ENCODE results near the gene PAQR6. TPM values are rescaled to one million over a fixed set of nuclear protein-coding genes. Genes with fewer than 3 reads are reported as not detected.

The PAQR6 gene
- polyA plus RNA-seq, 1 donor from 2014 or later = 16.8 TPM

GRCh38 chr1:156293895-156294294 is 46.0 kb upstream of the PAQR6 start:
- Histone ChIP-seq H3K36me3 (ENCODE audit: insufficient read depth, low read length) (no peaks in the 10 kb centered on the region), H3K4me2 (ENCODE audit: low read length) (no peak overlapping the region), H2AFZ (ENCODE audit: low read depth, low read length) (no peak overlapping the region), H3K9me2 (ENCODE audit: insufficient read depth, low read length) (no peaks in the 10 kb centered on the region), H3F3A (ENCODE audit: insufficient read depth, low read length, poor library complexity, severe bottlenecking) (no peaks in the 10 kb centered on the region), H3K27me3 (ENCODE audit: insufficient read depth, low read depth, low read length) (no peaks in the 10 kb centered on the region), H3K27ac (ENCODE audit: low read length) (no peak overlapping the region), H3K9ac (ENCODE audit: low read length) (no peak overlapping the region), H3K9me3 (ENCODE audit: low read length) (no peaks in the 10 kb centered on the region), H3K4me3 (ENCODE audit: low read length) (no peak overlapping the region), H3K79me2 (replicated peaks; ENCODE audit: insufficient read depth, low read length) (no peaks in the 10 kb centered on the region), H4K20me1 (ENCODE audit: insufficient read depth) (no peaks in the 10 kb centered on the region)
- no peak for TF ChIP-seq SMC3 (conservative IDR thresholded peaks at IDR 0.05; ENCODE audit: poor library complexity)
- TF ChIP-seq MXI1 (conservative IDR thresholded peaks at IDR 0.05; ENCODE audit: poor library complexity, severe bottlenecking) = no peak

GRCh38 chr1:156293098-156293434 is 45.2 kb upstream of the PAQR6 start:
- no peaks in the 10 kb centered on the region for H4K20me1 ChIP-seq (ENCODE audit: insufficient read depth)
- no peak overlapping the region for H3K27ac ChIP-seq (ENCODE audit: low read length)
- H3K9me3 ChIP-seq (ENCODE audit: low read length) = no peaks in the 10 kb centered on the region
- no peaks in the 10 kb centered on the region for H3F3A ChIP-seq (ENCODE audit: insufficient read depth, low read length, poor library complexity, severe bottlenecking)
- no peak overlapping the region for H2AFZ ChIP-seq (ENCODE audit: low read depth, low read length)
- H3K9me2 ChIP-seq (ENCODE audit: insufficient read depth, low read length) = no peaks in the 10 kb centered on the region
- H3K4me3 ChIP-seq (ENCODE audit: low read length) = no peak overlapping the region
- no peak overlapping the region for H3K4me2 ChIP-seq (ENCODE audit: low read length)
- H3K27me3 ChIP-seq (ENCODE audit: insufficient read depth, low read depth, low read length) = no peaks in the 10 kb centered on the region
- TF ChIP-seq MXI1 (conservative IDR thresholded peaks at IDR 0.05; ENCODE audit: poor library complexity, severe bottlenecking) (no peak), EP300 (conservative IDR thresholded peaks at IDR 0.05; ENCODE audit: poor library complexity, severe bottlenecking) (no peak), SMC3 (conservative IDR thresholded peaks at IDR 0.05; ENCODE audit: poor library complexity) (no peak), RAD21 (conservative IDR thresholded peaks at IDR 0.05) (no peak), TAF1 (IDR thresholded peaks at IDR 0.05; ENCODE audit: low read depth) (no peak), POLR2AphosphoS5 (IDR thresholded peaks at IDR 0.05) (no peak), REST (IDR thresholded peaks at IDR 0.05; ENCODE audit: borderline replicate concordance) (no peak)
- H3K79me2 ChIP-seq (replicated peaks; ENCODE audit: insufficient read depth, low read length) = no peaks in the 10 kb centered on the region
- no peak overlapping the region for H3K9ac ChIP-seq (ENCODE audit: low read length)
- no peaks in the 10 kb centered on the region for H3K36me3 ChIP-seq (ENCODE audit: insufficient read depth, low read length)

- Histone ChIP-seq H3K27ac (ENCODE audit: low read length) (no peak overlapping the region), H4K20me1 (ENCODE audit: insufficient read depth) (no peaks in the 10 kb centered on the region), H3F3A (ENCODE audit: insufficient read depth, low read length, poor library complexity, severe bottlenecking) (no peaks in the 10 kb centered on the region), H3K36me3 (ENCODE audit: insufficient read depth, low read length) (no peaks in the 10 kb centered on the region), H3K9me3 (ENCODE audit: low read length) (no peaks in the 10 kb centered on the region), H3K4me2 (ENCODE audit: low read length) (no peak overlapping the region), H3K9me2 (ENCODE audit: insufficient read depth, low read length) (no peaks in the 10 kb centered on the region), H2AFZ (ENCODE audit: low read depth, low read length) (no peak overlapping the region), H3K27me3 (ENCODE audit: insufficient read depth, low read depth, low read length) (no peaks in the 10 kb centered on the region), H3K79me2 (replicated peaks; ENCODE audit: insufficient read depth, low read length) (no peaks in the 10 kb centered on the region), H3K4me3 (ENCODE audit: low read length) (no peak overlapping the region), H3K9ac (ENCODE audit: low read length) (no peak overlapping the region)
- no peak for TF ChIP-seq RAD21 (conservative IDR thresholded peaks at IDR 0.05)
- TF ChIP-seq EP300 (conservative IDR thresholded peaks at IDR 0.05; ENCODE audit: poor library complexity, severe bottlenecking) = no peak
- no peak for TF ChIP-seq TAF1 (IDR thresholded peaks at IDR 0.05; ENCODE audit: low read depth)
- TF ChIP-seq EZH2 (IDR thresholded peaks at IDR 0.05; ENCODE audit: borderline replicate concordance, insufficient read depth, low read length, poor library complexity, severe bottlenecking) = no peak
- no peak for TF ChIP-seq SMC3 (conservative IDR thresholded peaks at IDR 0.05; ENCODE audit: poor library complexity)
- TF ChIP-seq POLR2AphosphoS5 (IDR thresholded peaks at IDR 0.05) = no peak
- TF ChIP-seq REST (IDR thresholded peaks at IDR 0.05; ENCODE audit: borderline replicate concordance) = no peak
- no peak for TF ChIP-seq MXI1 (conservative IDR thresholded peaks at IDR 0.05; ENCODE audit: poor library complexity, severe bottlenecking)
- no peak for TF ChIP-seq CTCF (IDR thresholded peaks at IDR 0.05; ENCODE audit: poor library complexity, severe bottlenecking)
These were observed 43.6 kb upstream of the PAQR6 start for GRCh38 chr1:156291226-156292061.

Data from neural cell (in vitro differentiated cells).